ENCODE results near the gene USP40. TPM values are rescaled to one million over a fixed set of nuclear protein-coding genes. Genes with fewer than 3 reads are reported as not detected.

Gene USP40
- total RNA-seq (2022; extraction: Qiagen RNA extraction; ENCODE audit: low read depth): 20.3 to 24.5 TPM (median 22.4 TPM) in 5 replicates

GRCh38 chr2:233566141-233566956 lies at the start of gene USP40:
Gene USP40 (minus strand): TSS chr2:233566782. CDS start chr2:233565554, 1,228 bp downstream.

Other genes with a start within 250 kb of the USP40 start
- gene DGKD, start 212.3 kb downstream of the USP40 start, total RNA-seq (2022; extraction: Qiagen RNA extraction; ENCODE audit: low read depth): 72.5 to 104 TPM (median 88.6 TPM) in 5 replicates
- 0.06 to 0.13 TPM in 2 of 5 replicates, not detected in the others for gene UGT1A8, start 50.9 kb upstream of the USP40 start, total RNA-seq (2022; extraction: Qiagen RNA extraction; ENCODE audit: low read depth)
- 0.15 to 0.17 TPM in 2 of 5 replicates, not detected in the others for gene UGT1A10, start 69.7 kb upstream of the USP40 start, total RNA-seq (2022; extraction: Qiagen RNA extraction; ENCODE audit: low read depth)
- 3.5 to 6.8 TPM (median 4.9 TPM) in 5 replicates for gene UGT1A9, start 105.1 kb upstream of the USP40 start, total RNA-seq (2022; extraction: Qiagen RNA extraction; ENCODE audit: low read depth)
- 3.4 to 6.3 TPM (median 3.9 TPM) in 5 replicates for gene UGT1A7, start 115.1 kb upstream of the USP40 start, total RNA-seq (2022; extraction: Qiagen RNA extraction; ENCODE audit: low read depth)
- 1.2 to 2.3 TPM (median 1.6 TPM) in 5 replicates for gene UGT1A6, start 126.1 kb upstream of the USP40 start, total RNA-seq (2022; extraction: Qiagen RNA extraction; ENCODE audit: low read depth)
- gene UGT1A5, start 146.1 kb upstream of the USP40 start, total RNA-seq (2022; extraction: Qiagen RNA extraction; ENCODE audit: low read depth): not detected in 5 replicates
- gene UGT1A4, start 152.0 kb upstream of the USP40 start, total RNA-seq (2022; extraction: Qiagen RNA extraction; ENCODE audit: low read depth): 0.05 to 0.10 TPM in 2 of 5 replicates, not detected in the others
- 0.10 to 0.22 TPM (median 0.13 TPM) in 3 of 5 replicates, not detected in the others for gene UGT1A3, start 162.3 kb upstream of the USP40 start, total RNA-seq (2022; extraction: Qiagen RNA extraction; ENCODE audit: low read depth)
- gene UGT1A1, start 193.5 kb upstream of the USP40 start, total RNA-seq (2022; extraction: Qiagen RNA extraction; ENCODE audit: low read depth): 0.66 to 1.2 TPM (median 0.83 TPM) in 5 replicates
- gene MROH2A, start 211.5 kb upstream of the USP40 start, total RNA-seq (2022; extraction: Qiagen RNA extraction; ENCODE audit: low read depth): 0.18 to 0.31 TPM (median 0.24 TPM) in 4 of 5 replicates, not detected in the other